Measurements from ENCODE around the gene NPIPB13. TPM values are rescaled to one million over a fixed set of nuclear protein-coding genes. Genes with fewer than 3 reads are reported as not detected.
"Not testable (repeated sequence)": the region's sequence is repeated elsewhere in the genome, so short reads cannot be mapped to it uniquely, and the experiment has no call there.

Gene NPIPB13
- total RNA-seq (10 to 100 TPM in 1 of 2 donors, 1 to 10 TPM in 1; 8.4 to 22.9 TPM), polyA plus RNA-seq (1 to 10 TPM; 3.5 to 4.7 TPM)
- long read RNA-seq, donor 1, partial matches to known transcripts: 0 of 1 reads
- long read RNA-seq, donor 1, other reads (novel, unspliced or antisense): 0 of 1 reads
- long read RNA-seq, donor 2: 0 reads
- long read RNA-seq, donor 3: 0 reads
- long read RNA-seq, donor 4: 0 reads
- long read RNA-seq, donor 5: 0 reads

DNA sequence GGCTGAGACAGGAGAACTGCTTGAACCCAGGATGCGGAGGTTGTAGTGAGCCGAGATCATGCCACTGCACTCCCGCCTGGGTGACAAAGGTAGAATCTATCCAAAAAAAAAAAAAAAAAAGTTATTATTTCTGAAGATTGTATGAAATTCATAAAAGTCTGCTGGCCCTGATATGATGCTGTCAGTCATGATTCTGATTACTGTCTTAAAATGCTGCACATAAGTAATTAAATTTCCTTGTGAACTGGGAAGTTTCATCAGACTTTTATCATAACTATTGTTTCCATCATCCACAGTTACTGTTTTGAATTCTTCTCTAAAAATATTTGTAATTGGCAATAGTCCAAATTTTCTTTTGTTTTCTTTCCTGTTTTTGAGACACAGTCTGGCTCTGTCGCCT is at the start of gene NPIPB13:
Gene NPIPB13, minus strand, starts transcription at position 101 of the 400 bp plus-strand sequence. CDS start 2,906 bp downstream, outside the sequence.
- ATAC-seq (ENCODE audit: insufficient read depth, low FRiP score); H3K27ac ChIP-seq (ENCODE audit: low read depth in 1 of 2, low read length in 1 of 2): not testable (repeated sequence)
- no CpG with 5 or more reads among the region's 4 CpGs for WGBS, 2 donors

DNA sequence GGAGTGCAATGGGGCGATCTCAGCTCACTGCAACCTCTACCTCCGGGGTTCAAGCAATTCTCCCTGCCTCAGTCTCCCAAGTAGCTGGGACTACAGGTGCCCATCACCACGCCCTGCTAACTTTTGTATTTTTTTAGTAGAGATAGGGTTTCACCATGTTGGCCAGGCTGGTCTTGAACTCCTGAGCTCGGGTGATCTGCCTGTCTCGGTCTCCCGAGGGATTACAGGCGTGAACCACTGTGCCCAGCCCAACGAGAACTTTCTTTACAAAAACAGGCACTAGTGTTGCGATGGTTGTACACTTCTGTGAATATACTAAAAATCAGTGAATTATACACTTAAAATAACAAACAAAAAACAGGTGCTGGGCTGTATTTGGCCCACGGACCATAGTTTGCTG is 34.1 kb upstream of the NPIPB13 start:
- 97% methylated on average over 9 of the region's 10 CpGs for WGBS, 2 donors
- H3K36me3 ChIP-seq (ENCODE audit: control insufficient read depth in 4 of 4, insufficient read depth in 4 of 4, low read length in 4 of 4); ATAC-seq (ENCODE audit: insufficient read depth, low FRiP score); DNase-seq; H3K4me1 ChIP-seq (ENCODE audit: control insufficient read depth in 5 of 5, insufficient read depth in 5 of 5, low read length in 5 of 5); H3K9me3 ChIP-seq (ENCODE audit: control insufficient read depth in 4 of 4, insufficient read depth in 3 of 4, low read length in 3 of 4); H3K27ac ChIP-seq (ENCODE audit: low read depth in 1 of 2, low read length in 1 of 2); H3K9ac ChIP-seq (ENCODE audit: insufficient read depth in 1 of 2, low read length in 2 of 2); H3K4me3 ChIP-seq; H3K27me3 ChIP-seq (ENCODE audit: control insufficient read depth in 3 of 3, insufficient read depth in 3 of 3, low read length in 2 of 3): not testable (repeated sequence)

More for the DNA sequence above, at the start of gene NPIPB13:
- not testable (repeated sequence) for H3K27me3 ChIP-seq (ENCODE audit: control insufficient read depth in 3 of 3, insufficient read depth in 3 of 3, low read length in 2 of 3); DNase-seq; H3K9ac ChIP-seq (ENCODE audit: insufficient read depth in 1 of 2, low read length in 2 of 2); H3K4me1 ChIP-seq (ENCODE audit: control insufficient read depth in 5 of 5, insufficient read depth in 5 of 5, low read length in 5 of 5); H3K9me3 ChIP-seq (ENCODE audit: control insufficient read depth in 4 of 4, insufficient read depth in 3 of 4, low read length in 3 of 4); H3K4me3 ChIP-seq; H3K36me3 ChIP-seq (ENCODE audit: control insufficient read depth in 4 of 4, insufficient read depth in 4 of 4, low read length in 4 of 4)

DNA sequence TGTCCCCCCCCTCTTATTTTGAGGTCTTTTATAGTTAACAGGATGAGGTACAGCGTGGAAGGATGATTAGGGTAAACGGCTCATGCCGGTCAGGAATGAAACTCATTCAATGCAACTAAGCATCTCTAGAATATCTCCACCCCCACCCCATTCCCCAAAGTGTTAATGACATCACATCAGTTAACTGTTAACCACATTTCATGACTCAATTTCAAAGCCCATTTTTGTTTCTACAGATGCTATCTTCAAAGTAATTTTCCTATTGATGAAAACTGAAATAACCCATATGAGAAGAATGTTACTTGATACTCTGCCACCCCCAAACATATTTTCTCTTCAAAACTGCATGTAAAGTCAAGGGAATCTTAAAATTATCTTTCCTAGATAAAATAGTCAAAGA is 30.2 kb upstream of the NPIPB13 start:
- WGBS, 2 donors: no CpG with 5 or more reads among the region's 3 CpGs
- H3K9me3 ChIP-seq (ENCODE audit: control insufficient read depth in 4 of 4, insufficient read depth in 3 of 4, low read length in 3 of 4); ATAC-seq (ENCODE audit: insufficient read depth, low FRiP score); H3K27ac ChIP-seq (ENCODE audit: low read depth in 1 of 2, low read length in 1 of 2); H3K9ac ChIP-seq (ENCODE audit: insufficient read depth in 1 of 2, low read length in 2 of 2); H3K4me1 ChIP-seq (ENCODE audit: control insufficient read depth in 5 of 5, insufficient read depth in 5 of 5, low read length in 5 of 5); DNase-seq; H3K27me3 ChIP-seq (ENCODE audit: control insufficient read depth in 3 of 3, insufficient read depth in 3 of 3, low read length in 2 of 3); H3K36me3 ChIP-seq (ENCODE audit: control insufficient read depth in 4 of 4, insufficient read depth in 4 of 4, low read length in 4 of 4); H3K4me3 ChIP-seq: not testable (repeated sequence)

GRCh38 chr16:30217082-30217481 is 31.2 kb downstream of the NPIPB13 start:
- not testable (repeated sequence) for H3K4me1 ChIP-seq (ENCODE audit: control insufficient read depth in 5 of 5, insufficient read depth in 5 of 5, low read length in 5 of 5); ATAC-seq (ENCODE audit: insufficient read depth, low FRiP score); H3K27ac ChIP-seq (ENCODE audit: low read depth in 1 of 2, low read length in 1 of 2); H3K9ac ChIP-seq (ENCODE audit: insufficient read depth in 1 of 2, low read length in 2 of 2); H3K27me3 ChIP-seq (ENCODE audit: control insufficient read depth in 3 of 3, insufficient read depth in 3 of 3, low read length in 2 of 3); DNase-seq; H3K4me3 ChIP-seq; H3K36me3 ChIP-seq (ENCODE audit: control insufficient read depth in 4 of 4, insufficient read depth in 4 of 4, low read length in 4 of 4); H3K9me3 ChIP-seq (ENCODE audit: control insufficient read depth in 4 of 4, insufficient read depth in 3 of 4, low read length in 3 of 4)
- WGBS, 2 donors: 51 to 62% methylated on average over 3 of the region's 5 CpGs

DNA sequence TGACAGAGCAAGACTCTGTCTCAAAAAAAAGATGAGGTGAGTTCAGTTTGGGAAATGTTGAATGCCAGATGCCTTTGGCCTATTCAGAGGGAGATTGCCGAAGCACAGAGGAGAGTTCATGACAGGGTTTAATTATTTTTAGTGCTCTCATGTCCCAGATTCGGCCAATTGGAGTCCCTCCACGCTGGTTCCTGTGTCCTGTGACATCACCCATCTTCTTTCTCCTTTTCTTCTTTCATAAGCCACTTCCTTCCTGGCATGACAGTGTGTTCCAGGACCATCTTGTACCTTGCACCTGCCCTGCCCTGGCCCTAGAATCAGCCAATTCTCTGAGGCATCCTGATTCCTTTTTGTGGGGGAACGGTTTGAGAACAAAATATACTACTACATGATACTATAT is 36.9 kb downstream of the NPIPB13 start:
- H3K27ac ChIP-seq (ENCODE audit: low read depth in 1 of 2, low read length in 1 of 2); ATAC-seq (ENCODE audit: insufficient read depth, low FRiP score); H3K4me3 ChIP-seq; DNase-seq; H3K9ac ChIP-seq (ENCODE audit: insufficient read depth in 1 of 2, low read length in 2 of 2); H3K4me1 ChIP-seq (ENCODE audit: control insufficient read depth in 5 of 5, insufficient read depth in 5 of 5, low read length in 5 of 5); H3K36me3 ChIP-seq (ENCODE audit: control insufficient read depth in 4 of 4, insufficient read depth in 4 of 4, low read length in 4 of 4); H3K9me3 ChIP-seq (ENCODE audit: control insufficient read depth in 4 of 4, insufficient read depth in 3 of 4, low read length in 3 of 4); H3K27me3 ChIP-seq (ENCODE audit: control insufficient read depth in 3 of 3, insufficient read depth in 3 of 3, low read length in 2 of 3): not testable (repeated sequence)
- WGBS, 2 donors: no CpG with 5 or more reads among the region's 4 CpGs

GRCh38 chr16:30209032-30209431 is 39.2 kb downstream of the NPIPB13 start:
- not testable (repeated sequence) for DNase-seq

GRCh38 chr16:30207063-30207704 is 41.1 kb downstream of the NPIPB13 start:
- H3K27ac ChIP-seq (ENCODE audit: low read depth in 1 of 2, low read length in 1 of 2); H3K9ac ChIP-seq (ENCODE audit: insufficient read depth in 1 of 2, low read length in 2 of 2); H3K9me3 ChIP-seq (ENCODE audit: control insufficient read depth in 4 of 4, insufficient read depth in 3 of 4, low read length in 3 of 4); H3K4me1 ChIP-seq (ENCODE audit: control insufficient read depth in 5 of 5, insufficient read depth in 5 of 5, low read length in 5 of 5); H3K36me3 ChIP-seq (ENCODE audit: control insufficient read depth in 4 of 4, insufficient read depth in 4 of 4, low read length in 4 of 4); H3K4me3 ChIP-seq; H3K27me3 ChIP-seq (ENCODE audit: control insufficient read depth in 3 of 3, insufficient read depth in 3 of 3, low read length in 2 of 3); DNase-seq: not testable (repeated sequence)
- WGBS, 2 donors: 19 to 41% methylated on average over 2 of the region's 9 CpGs
- ATAC-seq (ENCODE audit: insufficient read depth, low FRiP score): peak; percentile 66

More at GRCh38 chr16:30209032-30209431, 39.2 kb downstream of the NPIPB13 start:
- not testable (repeated sequence) for H3K9ac ChIP-seq (ENCODE audit: insufficient read depth in 1 of 2, low read length in 2 of 2); ATAC-seq (ENCODE audit: insufficient read depth, low FRiP score); H3K36me3 ChIP-seq (ENCODE audit: control insufficient read depth in 4 of 4, insufficient read depth in 4 of 4, low read length in 4 of 4); H3K27ac ChIP-seq (ENCODE audit: low read depth in 1 of 2, low read length in 1 of 2); H3K27me3 ChIP-seq (ENCODE audit: control insufficient read depth in 3 of 3, insufficient read depth in 3 of 3, low read length in 2 of 3); H3K4me1 ChIP-seq (ENCODE audit: control insufficient read depth in 5 of 5, insufficient read depth in 5 of 5, low read length in 5 of 5); H3K4me3 ChIP-seq; H3K9me3 ChIP-seq (ENCODE audit: control insufficient read depth in 4 of 4, insufficient read depth in 3 of 4, low read length in 3 of 4)
- WGBS, 2 donors: 3 to 23% methylated on average over 4 of the region's 6 CpGs

DNA sequence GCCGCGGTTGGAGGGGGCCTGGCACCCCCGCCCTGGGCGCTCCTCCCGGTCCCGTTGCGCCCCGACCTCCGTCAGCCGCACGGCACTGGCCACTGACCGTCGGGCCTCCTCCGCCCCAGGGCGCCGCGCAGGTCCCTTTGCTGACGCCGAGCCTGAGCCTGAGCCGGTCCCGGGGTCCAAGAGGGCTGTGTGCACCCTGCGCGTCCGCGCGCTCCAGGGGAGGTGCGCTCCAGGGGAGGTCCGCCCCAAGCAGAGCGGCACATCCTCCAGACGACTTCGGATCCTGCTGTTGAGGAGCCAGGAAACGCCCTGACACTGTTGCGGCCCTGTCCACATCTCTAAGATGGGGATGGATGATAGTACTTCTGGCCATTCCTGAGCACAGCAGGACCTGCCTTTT is 42.0 kb downstream of the NPIPB13 start:
- not testable (repeated sequence) for H3K27ac ChIP-seq (ENCODE audit: low read depth in 1 of 2, low read length in 1 of 2); H3K9me3 ChIP-seq (ENCODE audit: control insufficient read depth in 4 of 4, insufficient read depth in 3 of 4, low read length in 3 of 4); H3K4me1 ChIP-seq (ENCODE audit: control insufficient read depth in 5 of 5, insufficient read depth in 5 of 5, low read length in 5 of 5); H3K27me3 ChIP-seq (ENCODE audit: control insufficient read depth in 3 of 3, insufficient read depth in 3 of 3, low read length in 2 of 3); DNase-seq; H3K9ac ChIP-seq (ENCODE audit: insufficient read depth in 1 of 2, low read length in 2 of 2); H3K4me3 ChIP-seq; H3K36me3 ChIP-seq (ENCODE audit: control insufficient read depth in 4 of 4, insufficient read depth in 4 of 4, low read length in 4 of 4)
- WGBS, 2 donors: no CpG with 5 or more reads among the region's 33 CpGs
- ATAC-seq (ENCODE audit: insufficient read depth, low FRiP score): peak; percentile 6
